ENCODE results near the gene CHAT. TPM values are rescaled to one million over a fixed set of nuclear protein-coding genes. Genes with fewer than 3 reads are reported as not detected.
"Not testable (repeated sequence)": the region's sequence is repeated elsewhere in the genome, so short reads cannot be mapped to it uniquely, and the experiment has no call there.

The CHAT gene
- total RNA-seq, 2 donors from 2014 or later: not detected

DNA sequence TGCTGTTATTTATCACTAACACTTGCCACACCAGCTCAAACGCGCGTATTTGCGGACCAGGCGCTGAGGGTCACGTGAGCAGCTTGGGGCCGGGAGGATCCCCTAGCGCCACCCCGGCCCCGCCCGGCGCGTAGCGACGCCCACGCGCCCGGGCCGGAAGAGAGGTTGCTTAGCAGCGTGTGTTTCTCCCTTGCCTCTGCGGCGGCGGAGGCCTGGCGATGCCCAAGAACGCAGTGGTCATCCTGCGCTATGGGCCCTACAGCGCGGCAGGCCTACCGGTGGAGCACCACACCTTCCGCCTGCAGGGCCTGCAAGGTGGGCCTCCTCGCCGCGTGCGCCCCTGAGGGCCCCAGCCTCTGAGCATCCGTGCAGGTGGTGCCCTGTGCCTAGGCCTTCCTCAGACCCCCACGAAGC, 65.7 kb downstream of the CHAT start, which contains the start of gene C10orf53:
Gene C10orf53, plus strand, starts transcription at position 172 of the 414 bp plus-strand sequence. Its CDS starts 47 bp downstream, at position 219.
- ATAC-seq (ENCODE audit: insufficient number of reproducible peaks, low FRiP score, low read depth) (no peak), DNase-seq (ENCODE audit: low spot score) (no peak)
- H3K36me3 ChIP-seq: no peaks in the 10 kb centered on the region
- no peak within 1 kb of the TSS for H3K27ac ChIP-seq
- H3K4me1 ChIP-seq (ENCODE audit: control insufficient read depth in 1 of 2, low read depth in 2 of 2): no peaks in the 10 kb centered on the region
- TF ChIP-seq CTCF (IDR thresholded peaks at IDR 0.05): no peak
- no peak within 1 kb of the TSS for H3K4me3 ChIP-seq
- no peaks in the 10 kb centered on the region for H3K27me3 ChIP-seq (replicated peaks; ENCODE audit: insufficient read depth)
- H3K9me3 ChIP-seq: no peaks in the 10 kb centered on the region

GRCh38 chr10:49682449-49682848, 68.6 kb downstream of the CHAT start:
- not testable (repeated sequence) for H3K36me3 ChIP-seq; ATAC-seq (ENCODE audit: insufficient number of reproducible peaks, low FRiP score, low read depth); H3K27ac ChIP-seq; H3K27me3 ChIP-seq (replicated peaks; ENCODE audit: insufficient read depth); H3K4me3 ChIP-seq; H3K4me1 ChIP-seq (ENCODE audit: control insufficient read depth in 1 of 2, low read depth in 2 of 2); H3K9me3 ChIP-seq; DNase-seq (ENCODE audit: low spot score)

GRCh38 chr10:49682879-49683278, 69.0 kb downstream of the CHAT start:
- Histone ChIP-seq H3K27me3 (replicated peaks; ENCODE audit: insufficient read depth) (no peaks in the 10 kb centered on the region), H3K4me3 (no peak overlapping the region), H3K27ac (no peak overlapping the region), H3K4me1 (ENCODE audit: control insufficient read depth in 1 of 2, low read depth in 2 of 2) (no peaks in the 10 kb centered on the region), H3K9me3 (no peaks in the 10 kb centered on the region), H3K36me3 (no peaks in the 10 kb centered on the region)
- DNase-seq (ENCODE audit: low spot score) (no peak), ATAC-seq (ENCODE audit: insufficient number of reproducible peaks, low FRiP score, low read depth) (no peak)
- TF ChIP-seq CTCF (IDR thresholded peaks at IDR 0.05): no peak

GRCh38 chr10:49686651-49687050, 72.8 kb downstream of the CHAT start:
- Histone ChIP-seq H3K27me3 (replicated peaks; ENCODE audit: insufficient read depth) (no peaks in the 10 kb centered on the region), H3K4me3 (no peak overlapping the region), H3K4me1 (ENCODE audit: control insufficient read depth in 1 of 2, low read depth in 2 of 2) (no peaks in the 10 kb centered on the region), H3K9me3 (no peaks in the 10 kb centered on the region), H3K27ac (no peak overlapping the region), H3K36me3 (no peaks in the 10 kb centered on the region)
- no peak for DNase-seq (ENCODE audit: low spot score)
- no peak for TF ChIP-seq CTCF (IDR thresholded peaks at IDR 0.05)
- ATAC-seq (ENCODE audit: insufficient number of reproducible peaks, low FRiP score, low read depth): no peak

DNA sequence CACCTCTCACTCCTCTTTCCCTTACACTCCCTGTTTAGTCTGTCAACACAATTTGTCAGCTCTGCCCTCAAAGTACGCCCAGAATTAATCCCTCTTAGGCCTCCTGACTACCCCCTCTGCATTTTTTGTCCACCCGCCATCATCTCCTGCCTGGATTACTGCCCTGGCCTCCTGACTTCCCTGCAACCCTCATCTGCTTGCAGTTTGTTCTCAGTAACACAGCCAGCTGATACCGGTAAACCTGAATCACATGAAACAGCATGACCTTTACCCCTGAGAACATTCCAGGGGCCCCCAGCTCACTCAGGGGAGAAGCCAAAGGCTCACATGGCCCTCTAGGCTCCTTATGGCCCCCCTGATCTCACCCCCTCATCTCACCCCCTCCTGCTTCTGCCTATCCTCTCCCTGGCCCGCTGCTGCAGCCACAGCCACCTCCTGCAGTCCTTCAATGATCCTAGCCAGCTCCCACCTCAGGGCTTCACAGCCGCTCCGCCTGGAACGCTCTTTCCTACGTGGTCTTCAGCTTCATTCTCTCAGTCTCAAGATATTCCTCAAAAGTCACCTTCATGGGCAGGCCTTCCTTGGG, 74.5 kb downstream of the CHAT start:
- no peak overlapping the region for H3K27ac ChIP-seq
- H3K9me3 ChIP-seq: no peaks in the 10 kb centered on the region
- ATAC-seq (ENCODE audit: insufficient number of reproducible peaks, low FRiP score, low read depth): no peak
- no peaks in the 10 kb centered on the region for H3K36me3 ChIP-seq
- no peaks in the 10 kb centered on the region for H3K4me1 ChIP-seq (ENCODE audit: control insufficient read depth in 1 of 2, low read depth in 2 of 2)
- TF ChIP-seq CTCF (IDR thresholded peaks at IDR 0.05): no peak
- no peak for DNase-seq (ENCODE audit: low spot score)
- H3K4me3 ChIP-seq: no peak overlapping the region
- no peaks in the 10 kb centered on the region for H3K27me3 ChIP-seq (replicated peaks; ENCODE audit: insufficient read depth)

GRCh38 chr10:49688920-49689319, 75.1 kb downstream of the CHAT start:
- Histone ChIP-seq H3K27ac (no peak overlapping the region), H3K9me3 (no peaks in the 10 kb centered on the region), H3K4me1 (ENCODE audit: control insufficient read depth in 1 of 2, low read depth in 2 of 2) (no peaks in the 10 kb centered on the region), H3K36me3 (no peaks in the 10 kb centered on the region), H3K27me3 (replicated peaks; ENCODE audit: insufficient read depth) (no peaks in the 10 kb centered on the region), H3K4me3 (no peak overlapping the region)
- DNase-seq (ENCODE audit: low spot score) (no peak), ATAC-seq (ENCODE audit: insufficient number of reproducible peaks, low FRiP score, low read depth) (no peak)
- no peak for TF ChIP-seq CTCF (IDR thresholded peaks at IDR 0.05)

All from thoracic aorta (tissue), 2 donors.